Prostate gland (tissue), 2 donors: ENCODE results near the gene OR56A4. TPM values are rescaled to one million over a fixed set of nuclear protein-coding genes. Genes with fewer than 3 reads are reported as not detected.

Experiments used
- DNase-seq: peaks from one replicate; pipeline ENCODE4 v3.0.0-alpha.2; 2019; ENCODE audit warnings: low spot score
- H3K27ac ChIP-seq, 2 donors: fragments of 200-600 bp; sonication (generic); 2 replicates each; pipeline ENCODE4 v1.5.1; 2017 to 2019
- H3K27me3 ChIP-seq: fragments of 200-600 bp; sonication (generic); replicated peaks from 2 replicates; pipeline ENCODE4 v1.5.1; 2019; ENCODE audit not compliant: insufficient read depth
- H3K36me3 ChIP-seq, 2 donors: fragments of 200-600 bp; sonication (generic); 1 replicate in 1 of 2; 2 replicates in 1 of 2; pipeline versions ENCODE4 v1.5.1 to v1.8.1; 2017 to 2019
- H3K4me1 ChIP-seq: fragments of 200-600 bp; sonication (generic); replicated peaks from 2 replicates; pipeline ENCODE4 v1.5.1; 2019
- H3K4me3 ChIP-seq, 2 donors: fragments of 200-600 bp; sonication (generic); 2 replicates each; pipeline ENCODE4 v1.5.1; 2017 to 2019
- H3K9me3 ChIP-seq: fragments of 200-600 bp; sonication (generic); 2 replicates; pipeline ENCODE4 v1.5.1; 2017
- CTCF ChIP-seq, 4 experiments: fragments of 200-600 bp in 2 of 4; fragments of 450-650 bp in 2 of 4; sonication (generic) in 2 of 4; IDR thresholded peaks; 1 replicate in 3 of 4; 2 replicates in 1 of 4; pipeline ENCODE4 v1.5.1; 2016 to 2019; ENCODE audit warnings: antibody characterized with exemption in 4 of 4, mild to moderate bottlenecking in 2 of 4, moderate library complexity in 2 of 4
- POLR2A ChIP-seq: fragments of 450-650 bp; IDR thresholded peaks from one replicate; pipeline ENCODE4 v1.6.1; 2016; ENCODE audit warnings: antibody characterized with exemption, mild to moderate bottlenecking
- POLR2AphosphoS5 ChIP-seq: sonication (generic); formaldehyde crosslinking; IDR thresholded peaks from one replicate; pipeline ENCODE4 v1.6.1; 2017; ENCODE audit warnings: antibody characterized with exemption
- WGBS: methylation state at CpG from one replicate; pipeline ENCODE4 v1.1.5; 2018; 5-methylcytosine and 5-hydroxymethylcytosine counted together
- intact Hi-C: fragments of 100-400 bp; cut with DNase I; formaldehyde crosslinking; loops from one replicate; pipeline ENCODE4 v1.14.2; 2022
- total RNA-seq, 2 donors: library from RNA; depleted of rRNA; stranded (reverse); fragments of >200 nt; gene quantifications; one replicate each; pipeline ENCODE4 v1.1.0, GENCODE V29; 2016

The OR56A4 gene
- total RNA-seq, 2 donors from 2014 or later, result not detected

DNA sequence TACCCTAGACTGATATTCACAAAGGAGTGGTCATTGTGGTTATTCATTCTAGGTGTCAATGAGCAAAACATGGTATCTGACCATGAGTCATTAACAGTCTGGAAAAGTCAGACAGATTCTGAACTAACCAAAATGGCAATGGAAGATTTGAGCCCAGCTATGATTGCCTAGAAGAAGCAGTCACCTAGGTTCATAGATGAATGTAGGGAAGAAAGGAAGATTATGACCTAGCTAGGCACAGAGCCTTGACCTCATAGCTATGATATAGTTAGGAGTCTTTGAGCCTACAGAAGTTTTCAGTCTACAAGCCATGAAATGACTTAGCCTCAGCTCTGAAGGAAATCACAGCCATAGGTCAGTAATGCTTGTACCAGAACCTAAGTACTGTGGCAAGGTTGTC is 351 bp downstream of the OR56A4 start:
- Histone ChIP-seq H3K4me3 (no peak overlapping the region), H3K9me3 (no peaks in the 10 kb centered on the region), H3K27ac (no peak overlapping the region), H3K36me3 (no peaks in the 10 kb centered on the region), H3K4me1 (no peaks in the 10 kb centered on the region), H3K27me3 (no peaks in the 10 kb centered on the region)
- intact Hi-C loops, result no loop called here
- DNase-seq, result no peak
- TF ChIP-seq CTCF (IDR thresholded peaks at IDR 0.05), result no peak
- no peak for TF ChIP-seq POLR2A
- no peak for TF ChIP-seq POLR2AphosphoS5

GRCh38 chr11:6002202-6002699 is 4.5 kb downstream of the OR56A4 start:
- Histone ChIP-seq H3K27ac (no peak overlapping the region), H3K4me3 (no peak overlapping the region), H3K9me3 (no peaks in the 10 kb centered on the region), H3K27me3 (no peaks in the 10 kb centered on the region), H3K36me3 (no peaks in the 10 kb centered on the region), H3K4me1 (no peaks in the 10 kb centered on the region)
- intact Hi-C loops, result no loop called here
- no peak for TF ChIP-seq POLR2AphosphoS5
- TF ChIP-seq POLR2A, result no peak
- TF ChIP-seq CTCF (IDR thresholded peaks at IDR 0.05), result no peak
- 86% methylated on average over 7 of the region's 7 CpGs for WGBS
- no peak for DNase-seq

DNA sequence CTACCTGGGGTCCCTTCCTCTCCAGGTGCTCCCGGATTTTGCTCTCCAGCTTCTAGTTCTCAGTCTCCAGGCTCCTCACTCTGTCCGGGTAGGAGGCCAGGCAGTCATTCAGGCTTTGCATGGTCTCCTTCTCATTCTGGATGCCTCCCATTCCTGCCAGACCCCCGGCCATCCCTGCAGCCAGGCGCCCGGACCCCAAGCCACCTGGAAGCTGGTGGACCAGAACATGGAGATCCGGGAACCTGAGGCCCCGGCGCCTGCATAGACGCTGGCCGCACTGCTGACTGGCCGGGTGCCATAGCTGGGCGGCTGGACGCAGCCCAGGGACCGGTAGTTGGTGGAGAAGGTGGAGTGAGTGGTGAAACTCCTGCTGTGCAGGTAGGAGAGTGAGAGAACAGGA is 12.0 kb downstream of the OR56A4 start:
- Histone ChIP-seq H3K4me3 (no peak overlapping the region), H3K4me1 (no peaks in the 10 kb centered on the region), H3K9me3 (no peaks in the 10 kb centered on the region), H3K36me3 (no peaks in the 10 kb centered on the region), H3K27me3 (no peaks in the 10 kb centered on the region), H3K27ac (no peak overlapping the region)
- 86% methylated on average over 14 of the region's 14 CpGs for WGBS
- no peak for TF ChIP-seq POLR2A
- no peak for TF ChIP-seq POLR2AphosphoS5
- TF ChIP-seq CTCF (IDR thresholded peaks at IDR 0.05), result no peak
- intact Hi-C loops, result no loop called here
- no peak for DNase-seq

DNA sequence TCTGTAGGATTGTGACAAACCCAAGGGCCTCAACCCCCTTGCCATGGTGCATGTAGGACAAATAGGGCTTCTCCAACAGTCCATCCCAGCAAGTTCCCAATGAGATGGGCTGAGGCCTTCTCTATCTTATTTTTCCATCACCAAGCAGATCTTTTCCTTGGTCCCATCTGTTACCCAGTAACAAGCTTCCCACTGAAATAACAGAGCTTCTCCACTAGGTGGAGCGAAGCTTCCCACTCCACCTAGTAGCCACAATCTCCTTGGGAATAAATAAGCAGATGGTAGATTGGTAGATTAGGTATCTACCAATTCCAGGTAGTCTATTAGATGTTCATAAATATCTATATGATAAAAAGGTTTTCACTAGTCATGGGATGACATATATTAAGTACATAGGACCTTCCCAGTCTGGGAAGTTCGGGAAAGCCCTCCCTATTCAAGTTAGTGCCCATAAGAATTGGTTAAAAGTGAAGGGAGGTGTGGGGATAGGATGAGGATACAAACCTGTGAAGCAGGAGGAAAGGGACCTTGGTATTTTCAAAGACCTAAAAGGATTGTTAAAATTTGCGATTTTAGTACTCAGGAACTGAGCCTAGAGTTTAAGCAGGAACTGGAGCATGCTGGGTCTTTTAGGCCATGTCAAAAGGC is 14.0 kb downstream of the OR56A4 start:
- H3K27ac ChIP-seq, result no peak overlapping the region
- no peaks in the 10 kb centered on the region for H3K36me3 ChIP-seq
- no peak for DNase-seq
- no peaks in the 10 kb centered on the region for H3K9me3 ChIP-seq
- H3K4me3 ChIP-seq, result no peak overlapping the region
- 58% methylated on average over 3 of the region's 3 CpGs for WGBS
- H3K27me3 ChIP-seq, result no peaks in the 10 kb centered on the region
- intact Hi-C loops, result no loop called here
- TF ChIP-seq CTCF (IDR thresholded peaks at IDR 0.05), result peak in 1 of 4 experiments; percentile 28
- TF ChIP-seq POLR2AphosphoS5, result no peak
- no peak for TF ChIP-seq POLR2A
- no peaks in the 10 kb centered on the region for H3K4me1 ChIP-seq

- Histone ChIP-seq H3K4me1 (no peaks in the 10 kb centered on the region), H3K36me3 (no peaks in the 10 kb centered on the region), H3K27ac (no peak overlapping the region), H3K27me3 (no peaks in the 10 kb centered on the region), H3K4me3 (no peak overlapping the region), H3K9me3 (no peaks in the 10 kb centered on the region)
- intact Hi-C loops, result no loop called here
- TF ChIP-seq POLR2A, result no peak
- no peak for TF ChIP-seq CTCF (IDR thresholded peaks at IDR 0.05)
- TF ChIP-seq POLR2AphosphoS5, result no peak
- WGBS, result 79% methylated on average over 3 of the region's 3 CpGs
- DNase-seq, result no peak
Observed at GRCh38 chr11:5992150-5992549, 14.6 kb downstream of the OR56A4 start.
